ENCODE results near the gene TFB1M. TPM values are rescaled to one million over a fixed set of nuclear protein-coding genes. Genes with fewer than 3 reads are reported as not detected.

The TFB1M gene
- total RNA-seq, 1 donor from 2014 or later: 7.6 TPM

- Histone ChIP-seq H3K27me3 (no peaks in the 10 kb centered on the region), H3K36me3 (no peaks in the 10 kb centered on the region), H3K4me3 (no peak overlapping the region), H3K4me1 (peaks cover 28% of the 10 kb centered on the region), H3K27ac (peak overlapping the region; percentile 31), H3K9me3 (no peaks in the 10 kb centered on the region)
- TF ChIP-seq CTCF (IDR thresholded peaks at IDR 0.05) (no peak), POLR2A (IDR thresholded peaks at IDR 0.05) (no peak), POLR2AphosphoS5 (IDR thresholded peaks at IDR 0.05; ENCODE audit: insufficient read depth in 1 of 2, low read depth in 1 of 2) (no peak)
- no peak for DNase-seq (ENCODE audit: extremely low spot score in 2 of 2)
- intact Hi-C loops (cut with DNase I): no loop called here
These were observed 40.2 kb downstream of the TFB1M start for GRCh38 chr6:155274106-155274505.

GRCh38 chr6:155273431-155273830 is 40.9 kb downstream of the TFB1M start:
- Histone ChIP-seq H3K27me3 (no peaks in the 10 kb centered on the region), H3K9me3 (no peaks in the 10 kb centered on the region), H3K4me1 (peaks cover 28% of the 10 kb centered on the region), H3K27ac (peak overlapping the region; percentile 31), H3K4me3 (no peak overlapping the region), H3K36me3 (no peaks in the 10 kb centered on the region)
- no peak for TF ChIP-seq POLR2AphosphoS5 (IDR thresholded peaks at IDR 0.05; ENCODE audit: insufficient read depth in 1 of 2, low read depth in 1 of 2)
- no peak for TF ChIP-seq POLR2A (IDR thresholded peaks at IDR 0.05)
- no peak for TF ChIP-seq CTCF (IDR thresholded peaks at IDR 0.05)
- intact Hi-C loops (cut with DNase I): no loop called here
- no peak for DNase-seq (ENCODE audit: extremely low spot score in 2 of 2)

- H3K4me3 ChIP-seq: no peak overlapping the region
- H3K36me3 ChIP-seq: no peaks in the 10 kb centered on the region
- H3K27me3 ChIP-seq: no peaks in the 10 kb centered on the region
- peaks cover 28% of the 10 kb centered on the region for H3K4me1 ChIP-seq
- no peak for DNase-seq (ENCODE audit: extremely low spot score in 2 of 2)
- intact Hi-C loops (cut with DNase I): no loop called here
- peak overlapping the region; percentile 7 for H3K27ac ChIP-seq
- TF ChIP-seq POLR2AphosphoS5 (IDR thresholded peaks at IDR 0.05; ENCODE audit: insufficient read depth in 1 of 2, low read depth in 1 of 2) (peak in 1 of 2 donors; percentile 12), POLR2A (IDR thresholded peaks at IDR 0.05) (no peak)
- H3K9me3 ChIP-seq: no peaks in the 10 kb centered on the region
These were observed 41.7 kb downstream of the TFB1M start for GRCh38 chr6:155272353-155273232.

GRCh38 chr6:155271145-155271544 is 43.1 kb downstream of the TFB1M start:
- no peaks in the 10 kb centered on the region for H3K36me3 ChIP-seq
- H3K27ac ChIP-seq: no peak overlapping the region
- no peak overlapping the region for H3K4me3 ChIP-seq
- TF ChIP-seq CTCF (IDR thresholded peaks at IDR 0.05) (no peak), POLR2AphosphoS5 (IDR thresholded peaks at IDR 0.05; ENCODE audit: insufficient read depth in 1 of 2, low read depth in 1 of 2) (no peak), POLR2A (IDR thresholded peaks at IDR 0.05) (no peak)
- intact Hi-C loops (cut with DNase I): no loop called here
- H3K27me3 ChIP-seq: no peaks in the 10 kb centered on the region
- DNase-seq (ENCODE audit: extremely low spot score in 2 of 2): no peak
- H3K9me3 ChIP-seq: no peaks in the 10 kb centered on the region
- H3K4me1 ChIP-seq: peaks cover 28% of the 10 kb centered on the region

- intact Hi-C loops (cut with DNase I): no loop called here
- Histone ChIP-seq H3K27ac (no peak overlapping the region), H3K4me1 (peaks cover 28% of the 10 kb centered on the region), H3K4me3 (no peak overlapping the region), H3K36me3 (no peaks in the 10 kb centered on the region), H3K27me3 (no peaks in the 10 kb centered on the region), H3K9me3 (no peaks in the 10 kb centered on the region)
- TF ChIP-seq CTCF (IDR thresholded peaks at IDR 0.05): no peak
- TF ChIP-seq POLR2A (IDR thresholded peaks at IDR 0.05): no peak
- DNase-seq (ENCODE audit: extremely low spot score in 2 of 2): no peak
These were observed 43.7 kb downstream of the TFB1M start for GRCh38 chr6:155270561-155271091.

Data from vagina (tissue), 2 donors.